LNCaP clone FGC (cell line): ENCODE measurements around the gene TYMP.

Experiments used
- DNase-seq: peaks from one replicate; pipeline ENCODE4 v3.0.0-alpha.2; 2011; ENCODE audit warnings: low read depth
- H3K4me3 ChIP-seq: 2 replicates; pipeline ENCODE4 v1.5.1; 2011; ENCODE audit warnings: mild to moderate bottlenecking, low read depth, low read length, control low read depth
- CTCF ChIP-seq: IDR thresholded peaks from 2 replicates; pipeline ENCODE4 v1.5.1; 2012; ENCODE audit warnings: mild to moderate bottlenecking; ENCODE audit not compliant: control insufficient read depth, insufficient read depth; ENCODE audit errors: extremely low read depth

The TYMP gene

GRCh38 chr22:50485221-50486131, 44.3 kb downstream of the TYMP start:
- DNase-seq: no peak
- no peak for TF ChIP-seq CTCF
- no peak overlapping the region for H3K4me3 ChIP-seq

- H3K4me3 ChIP-seq: no peak overlapping the region
- no peak for TF ChIP-seq CTCF
- DNase-seq: no peak
Observed at GRCh38 chr22:50483977-50484853, 45.6 kb downstream of the TYMP start.

GRCh38 chr22:50483556-50483955, 46.3 kb downstream of the TYMP start:
- DNase-seq: no peak
- H3K4me3 ChIP-seq: no peak overlapping the region
- no peak for TF ChIP-seq CTCF

- no peak for DNase-seq
- H3K4me3 ChIP-seq: peak overlapping the region; percentile 86
- TF ChIP-seq CTCF: no peak
Observed at GRCh38 chr22:50483106-50483505, 46.7 kb downstream of the TYMP start.

GRCh38 chr22:50482107-50483074, 47.4 kb downstream of the TYMP start:
- H3K4me3 ChIP-seq: peak overlapping the region; percentile 86

More at GRCh38 chr22:50482107-50483074, 47.4 kb downstream of the TYMP start:
- DNase-seq: no peak
- TF ChIP-seq CTCF: no peak
